K562 (cell line): ENCODE results near the gene PXDC1. TPM values are rescaled to one million over a fixed set of nuclear protein-coding genes. Genes with fewer than 3 reads are reported as not detected.

Experiments used
- ATAC-seq: fragments of 200-7000 bp; cut with Tn5 transposase; 3 replicates; pipeline ENCODE4 v1.9.1; 2020; ENCODE audit warnings: moderate library complexity
- BruUV-seq: library from RNA; stranded (reverse); fragments of 400-500 nt; replicated peaks from 2 replicates; lab custom pipeline; 2021; lab: Mats Ljungman, UMichigan
- CTCF ChIA-PET: fragments of 300-600 bp; formaldehyde crosslinking; extraction: SDS; loops from one replicate; lab custom pipeline; 2021; ENCODE audit warnings: low intra/inter-chr PET ratio; lab: Yijun Ruan, JAX
- POLR2A ChIA-PET: fragments of 300-600, 350-650 bp; sonication (Branson Sonifier 250); formaldehyde crosslinking; extraction: SDS; loops from one replicate; lab custom pipeline; 2021; ENCODE audit warnings: antibody characterized with exemption, inconsistent platforms; lab: Yijun Ruan, JAX
- DNase-seq, 4 experiments: peaks; one replicate each; pipeline versions ENCODE4 v3.0.0 to v3.0.0-alpha.2; 2011 to 2018; ENCODE audit warnings: low spot score in 3 of 4, mixed read lengths in 3 of 4; ENCODE audit errors: extremely low read depth in 1 of 4
- FAIRE-seq: peaks from 2 replicates; lab custom pipeline; 2011; peaks lifted over from hg19 to GRCh38; lab: Jason Lieb, UNC
- H2AFZ ChIP-seq: 2 replicates; pipeline ENCODE4 v1.6.0; 2011; ENCODE audit warnings: low read depth, low read length, control low read depth, inconsistent platforms
- H3K27ac ChIP-seq: fragments of 200-600 bp; 3 replicates; pipeline ENCODE4 v1.8.0; 2011; ENCODE audit warnings: low read depth, mild to moderate bottlenecking, control low read depth, inconsistent platforms, low read length, moderate library complexity, mixed read lengths; ENCODE audit errors: extremely low read depth
- H3K27me3 ChIP-seq, 2 experiments: fragments of 300-600 bp in 1 of 2; 2 replicates in 1 of 2; 3 replicates in 1 of 2; pipeline versions ENCODE4 v1.6.0 to v1.8.0; 2011; ENCODE audit warnings: inconsistent platforms in 2 of 2, low read length in 2 of 2, mild to moderate bottlenecking in 1 of 2, mixed read lengths in 1 of 2, moderate library complexity in 1 of 2; ENCODE audit not compliant: control insufficient read depth in 2 of 2, insufficient read depth in 2 of 2
- H3K36me3 ChIP-seq: fragments of 300-600 bp; 3 replicates; pipeline ENCODE4 v1.8.0; 2011; ENCODE audit warnings: mild to moderate bottlenecking, low read length, inconsistent platforms; ENCODE audit not compliant: control insufficient read depth, insufficient read depth
- H3K4me1 ChIP-seq, 2 experiments: fragments of 200-600 bp in 1 of 2; replicated peaks in 1 of 2; 2 replicates in 1 of 2; 3 replicates in 1 of 2; pipeline versions ENCODE4 v1.5.1 to v1.8.0; 2011; ENCODE audit warnings: inconsistent platforms in 2 of 2, low read length in 2 of 2, mild to moderate bottlenecking in 1 of 2, mixed read lengths in 1 of 2, moderate library complexity in 1 of 2; ENCODE audit not compliant: control insufficient read depth in 2 of 2, insufficient read depth in 2 of 2
- H3K4me2 ChIP-seq: 2 replicates; pipeline ENCODE4 v1.6.1; 2011; ENCODE audit warnings: low read length, control low read depth, inconsistent platforms, mixed read lengths; ENCODE audit not compliant: insufficient read depth
- H3K4me3 ChIP-seq: fragments of 200-600 bp; sonication (generic), shearing (Covaris generic); 2 replicates; pipeline ENCODE4 v1.5.1; 2016; ENCODE audit warnings: control low read depth, inconsistent platforms
- H3K79me2 ChIP-seq: fragments of 200-600 bp; 3 replicates; pipeline ENCODE4 v1.8.0; 2011; ENCODE audit warnings: low read length, inconsistent platforms; ENCODE audit not compliant: control insufficient read depth, insufficient read depth
- H3K9ac ChIP-seq, 2 experiments: 2 replicates each; pipeline versions ENCODE4 v1.6.0 to v1.6.1; 2011; ENCODE audit warnings: low read depth in 2 of 2, low read length in 2 of 2, control low read depth in 1 of 2, inconsistent platforms in 1 of 2, mild to moderate bottlenecking in 1 of 2, mixed read lengths in 1 of 2; ENCODE audit not compliant: insufficient read depth in 1 of 2
- H3K9me1 ChIP-seq: one replicate; pipeline ENCODE4 v1.6.0; 2011; ENCODE audit warnings: inconsistent platforms, mild to moderate bottlenecking, low read length, moderate library complexity; ENCODE audit not compliant: control insufficient read depth, insufficient read depth
- H3K9me3 ChIP-seq: replicated peaks from 2 replicates; pipeline ENCODE4 v1.5.1; 2011; ENCODE audit warnings: low read depth, low read length, inconsistent platforms; ENCODE audit not compliant: control insufficient read depth, insufficient read depth
- H4K20me1 ChIP-seq: replicated peaks from 2 replicates; pipeline ENCODE4 v1.6.1; 2011; ENCODE audit warnings: low read length, inconsistent platforms, mixed read lengths; ENCODE audit not compliant: control insufficient read depth, insufficient read depth
- KAT2B ChIP-seq: IDR thresholded peaks from one replicate; pipeline ENCODE4 v1.6.1; 2012; ENCODE audit warnings: low read depth, mild to moderate bottlenecking, control low read depth, inconsistent platforms, low read length, moderate library complexity
- NONO ChIP-seq, 2 experiments: fragments of 200-400 bp in 1 of 2; fragments of 450-650 bp in 1 of 2; formaldehyde crosslinking in 1 of 2; IDR thresholded peaks; 2 replicates each; pipeline ENCODE4 v1.6.1; 2017; ENCODE audit warnings: low read depth in 2 of 2, mild to moderate bottlenecking in 2 of 2, moderate library complexity in 2 of 2, low read length in 1 of 2
- PCBP2 ChIP-seq: fragments of 200-400 bp; formaldehyde crosslinking; IDR thresholded peaks from 2 replicates; pipeline ENCODE4 v1.6.1; 2018; ENCODE audit warnings: low read length, low read depth, mild to moderate bottlenecking, moderate library complexity; ENCODE audit not compliant: poor library complexity, severe bottlenecking
- POLR2A ChIP-seq: fragments of 450-650 bp; conservative IDR thresholded peaks from 2 replicates; pipeline ENCODE4 v1.6.1; 2016
- PRPF4 ChIP-seq: fragments of 200-400 bp; formaldehyde crosslinking; IDR thresholded peaks from one replicate; pipeline ENCODE4 v1.6.1; 2017; ENCODE audit warnings: low read length, low read depth, mild to moderate bottlenecking; ENCODE audit not compliant: insufficient read depth, poor library complexity, severe bottlenecking
- RBM15 ChIP-seq: fragments of 200-400 bp; formaldehyde crosslinking; IDR thresholded peaks from 2 replicates; pipeline ENCODE4 v1.6.1; 2018; ENCODE audit warnings: mild to moderate bottlenecking, low read length, moderate library complexity; ENCODE audit not compliant: insufficient read depth
- RFX1 ChIP-seq: fragments of 450-650 bp; IDR thresholded peaks from 2 replicates; pipeline ENCODE4 v1.6.1; 2016; ENCODE audit warnings: mild to moderate bottlenecking, moderate library complexity
- SMC3 ChIP-seq: conservative IDR thresholded peaks from 2 replicates; pipeline ENCODE4 v1.6.1; 2011; ENCODE audit warnings: low read depth, low read length, improper control_type of control experiment; ENCODE audit not compliant: insufficient read depth
- SRF ChIP-seq, 2 experiments: fragments of 250-450, 450-650 bp in 1 of 2; sonication (Bioruptor Pico) in 1 of 2; sonication (generic) in 1 of 2; formaldehyde crosslinking; IDR thresholded peaks; 2 replicates each; pipeline versions ENCODE4 v1.5.0 to v1.5.1; 2020 to 2022; ENCODE audit warnings: mild to moderate bottlenecking in 1 of 2, missing genetic modification reagents in 1 of 2
- TFE3 ChIP-seq: fragments of 450-650 bp; formaldehyde crosslinking; IDR thresholded peaks from 2 replicates; pipeline ENCODE4 v1.4.0; 2020; ENCODE audit warnings: mild to moderate bottlenecking, mixed read lengths
- THRAP3 ChIP-seq: fragments of 450-650 bp; IDR thresholded peaks from 2 replicates; pipeline ENCODE4 v1.6.1; 2016; ENCODE audit warnings: mild to moderate bottlenecking, inconsistent platforms, borderline replicate concordance
- TRIM25 ChIP-seq: fragments of 450-650 bp; IDR thresholded peaks from 2 replicates; pipeline ENCODE4 v1.7.0; 2016; ENCODE audit warnings: borderline replicate concordance
- ZBTB26 ChIP-seq: fragments of 450-650 bp; formaldehyde crosslinking; IDR thresholded peaks from 2 replicates; pipeline ENCODE4 v1.4.0; 2022; ENCODE audit warnings: missing genetic modification characterization
- ZNF239 ChIP-seq: fragments of 250-450 bp; sonication (Bioruptor Pico); IDR thresholded peaks from 2 replicates; pipeline ENCODE4 v1.4.0; 2020; ENCODE audit warnings: mild to moderate bottlenecking
- ZNF311 ChIP-seq: fragments of 250-450 bp; sonication (Bioruptor Pico); IDR thresholded peaks from 2 replicates; pipeline ENCODE4 v1.4.0; 2020; ENCODE audit warnings: mild to moderate bottlenecking, moderate library complexity
- ZNF589 ChIP-seq: fragments of 200-800 bp; sonication (Bioruptor generic); IDR thresholded peaks from 2 replicates; pipeline ENCODE4 v1.6.1; 2016; ENCODE audit warnings: low read depth, missing genetic modification characterization, missing compliant biosample characterization
- WGBS: fragments of 100-300 bp; shearing (Covaris generic); methylation state at CpG from one replicate; pipeline ENCODE4 v1.1.6; 2016; ENCODE audit warnings: low coverage, mixed read lengths; ENCODE audit not compliant: insufficient coverage; ENCODE audit errors: missing lambda C conversion rate; 5-methylcytosine and 5-hydroxymethylcytosine counted together
- in situ Hi-C: fragments of 300-500 bp; cut with MboI; formaldehyde crosslinking; loops from 4 replicates; pipeline ENCODE4 v1.15.0; 2018; ENCODE audit warnings: inconsistent platforms, mixed read lengths
- intact Hi-C: fragments of 100-400 bp; cut with micrococcal nuclease; formaldehyde crosslinking; loops from 2 replicates; pipeline ENCODE4 v1.14.2; 2022
- polyA plus RNA-seq, 8 experiments: library from polyadenylated mRNA; depleted of rRNA in 4 of 8; stranded (reverse) in 5 of 8; unstranded in 3 of 8; fragments of >200 nt; fragmentation: Nextera tagmentation in 2 of 8; fragmentation: Illumina TruSeq in 1 of 8; extraction: Ambion mirVana in 2 of 8; extraction: Trizol in 1 of 8; gene quantifications; 2 replicates each; pipeline versions ENCODE4 v1.2.1 to v1.2.3, GENCODE V29; 2011 to 2014; ENCODE audit warnings: inconsistent platforms in 1 of 8, missing spikeins in 1 of 8
- total RNA-seq, 7 experiments: library from RNA; depleted of rRNA in 6 of 7; stranded (reverse); fragments of >200 nt in 6 of 7; fragmentation: Illumina TruSeq in 2 of 7; extraction: Trizol in 2 of 7; gene quantifications; 2 replicates each; pipeline versions ENCODE4 v1.2.1 to v1.2.3, GENCODE V29; 2011 to 2021; ENCODE audit warnings: low replicate concordance in 1 of 7
- TF ChIP-seq, protein P1 (sequence below): fragments of 450-650 bp; conservative IDR thresholded peaks from 2 replicates; pipeline ENCODE4 v1.6.1; 2016; ENCODE audit warnings: missing genetic modification characterization, low read depth, mild to moderate bottlenecking, missing compliant biosample characterization, moderate library complexity

PXDC1 gene
- total and polyA plus RNA-seq, 9 of the 15 experiments (the other 6 are each of a cell fraction or from before 2014, with no cell fraction given): 0.09 to 0.33 (median 0.16) TPM; not detected in 5

DNA sequence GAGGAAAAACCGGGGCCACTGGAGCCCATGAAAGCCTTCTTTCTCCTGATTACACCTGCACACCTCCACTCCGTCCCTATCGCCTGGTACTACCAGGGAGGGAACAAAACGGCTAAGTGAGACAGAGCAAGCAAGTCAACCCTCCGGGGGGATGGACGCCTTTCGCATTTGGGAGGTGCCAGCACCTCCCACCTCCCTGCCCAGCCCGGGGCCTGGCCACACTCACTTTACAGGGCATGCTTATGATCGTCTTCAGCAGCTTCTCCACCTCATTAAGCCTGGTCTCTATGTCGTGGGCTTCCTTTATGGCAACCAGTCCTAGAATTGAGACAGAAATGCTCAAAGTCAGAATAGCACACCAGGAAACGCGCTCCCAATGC, 13.7 kb downstream of the PXDC1 start:
- ChIA-PET CTCF (no interaction called here), POLR2A (no interaction called here)
- Histone ChIP-seq H3K9me1 (no peaks in the 10 kb centered on the region), H3K79me2 (no peaks in the 10 kb centered on the region), H3K9ac (no peak overlapping the region), H3K27me3 (peaks cover 49 to 74% of the 10 kb centered on the region in 2 experiments; a peak in 4 of 5 replicates), H3K9me3 (no peaks in the 10 kb centered on the region), H3K4me3 (no peak overlapping the region), H3K27ac (no peak overlapping the region), H3K4me1 (peaks cover 2 to 9% of the 10 kb centered on the region in 2 experiments; a peak in 2 of 5 replicates), H3K36me3 (no peaks in the 10 kb centered on the region), H2AFZ (no peak overlapping the region), H3K4me2 (no peak overlapping the region; the same call in 1 of the 2 replicates), H4K20me1 (peaks cover 3% of the 10 kb centered on the region)
- intact Hi-C loops (no loop called here), in situ Hi-C loops (no loop called here)
- FAIRE-seq (no peak), ATAC-seq (no peak), DNase-seq (no peak)
- no TSS peak for BruUV-seq
- WGBS: 6% methylated on average over 12 of the region's 12 CpGs
- TF ChIP-seq, protein P1, sequence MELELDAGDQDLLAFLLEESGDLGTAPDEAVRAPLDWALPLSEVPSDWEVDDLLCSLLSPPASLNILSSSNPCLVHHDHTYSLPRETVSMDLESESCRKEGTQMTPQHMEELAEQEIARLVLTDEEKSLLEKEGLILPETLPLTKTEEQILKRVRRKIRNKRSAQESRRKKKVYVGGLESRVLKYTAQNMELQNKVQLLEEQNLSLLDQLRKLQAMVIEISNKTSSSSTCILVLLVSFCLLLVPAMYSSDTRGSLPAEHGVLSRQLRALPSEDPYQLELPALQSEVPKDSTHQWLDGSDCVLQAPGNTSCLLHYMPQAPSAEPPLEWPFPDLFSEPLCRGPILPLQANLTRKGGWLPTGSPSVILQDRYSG: no peak
- TF ChIP-seq KAT2B (no peak), ZNF589 (CRISPR knock-in tag) (no peak), SRF (CRISPR knock-in tag; IDR thresholded peaks at IDR 0.05) (no peak), PCBP2 (no peak), TRIM25 (no peak), RBM15 (no peak), ZNF239 (CRISPR knock-in tag) (no peak), TFE3 (CRISPR knock-in tag) (no peak), RFX1 (no peak), THRAP3 (no peak), POLR2A (no peak), NONO (IDR thresholded peaks at IDR 0.05; ENCODE audit: low read depth in 2 of 2, low read length in 1 of 2) (no peak), PRPF4 (no peak), ZNF311 (CRISPR knock-in tag) (no peak), ZBTB26 (CRISPR knock-in tag) (no peak), SMC3 (no peak)
